HFFc6 (cell line): Measurements from ENCODE around the gene MRPL57. TPM values are rescaled to one million over a fixed set of nuclear protein-coding genes. Genes with fewer than 3 reads are reported as not detected.
"Not testable (repeated sequence)": the region's sequence is repeated elsewhere in the genome, so short reads cannot be mapped to it uniquely, and the experiment has no call there.

ENCODE experiments used
- DNase-seq: peaks from one replicate; pipeline ENCODE4 v3.0.0-alpha.2; 2018
- H3K27ac Mint-ChIP-seq: 2 replicates; pipeline ENCODE4 v1.8.0; 2020; ENCODE audit warnings: mild to moderate bottlenecking, mixed read lengths
- H3K27me3 Mint-ChIP-seq: 2 replicates; pipeline ENCODE4 v1.8.0; 2021; ENCODE audit warnings: mild to moderate bottlenecking, moderate library complexity, mixed read lengths; ENCODE audit not compliant: insufficient read depth
- H3K36me3 Mint-ChIP-seq: 2 replicates; pipeline ENCODE4 v1.8.0; 2021; ENCODE audit warnings: low read depth, mixed read lengths
- H3K4me1 Mint-ChIP-seq: 2 replicates; pipeline ENCODE4 v1.8.0; 2020; ENCODE audit warnings: low read depth, mixed read lengths
- H3K4me3 Mint-ChIP-seq: 2 replicates; pipeline ENCODE4 v1.8.0; 2020; ENCODE audit warnings: mild to moderate bottlenecking, moderate library complexity, mixed read lengths
- H3K9me3 Mint-ChIP-seq: 2 replicates; pipeline ENCODE4 v1.8.0; 2020; ENCODE audit warnings: mild to moderate bottlenecking, mixed read lengths
- total RNA-seq, 6 experiments: library from RNA; stranded (reverse); fragmentation: NEBNext Ultra II Directional; extraction: Animal tissue kit (Norgen Biotek cat#: 25700); gene quantifications; 2 replicates in 1 of 6; 3 replicates in 5 of 6; pipeline ENCODE4 v1.2.3, GENCODE V29; 2021
- TF ChIP-seq, protein P1 (sequence below): fragments of 200-600 bp; sonication (generic); IDR thresholded peaks from 2 replicates; pipeline ENCODE4 v1.5.0; 2021; ENCODE audit warnings: antibody characterized with exemption, mild to moderate bottlenecking

Gene MRPL57
- total RNA-seq, 6 experiments from 2014 or later: 16.0 to 19.6 (median 18.1) TPM

DNA sequence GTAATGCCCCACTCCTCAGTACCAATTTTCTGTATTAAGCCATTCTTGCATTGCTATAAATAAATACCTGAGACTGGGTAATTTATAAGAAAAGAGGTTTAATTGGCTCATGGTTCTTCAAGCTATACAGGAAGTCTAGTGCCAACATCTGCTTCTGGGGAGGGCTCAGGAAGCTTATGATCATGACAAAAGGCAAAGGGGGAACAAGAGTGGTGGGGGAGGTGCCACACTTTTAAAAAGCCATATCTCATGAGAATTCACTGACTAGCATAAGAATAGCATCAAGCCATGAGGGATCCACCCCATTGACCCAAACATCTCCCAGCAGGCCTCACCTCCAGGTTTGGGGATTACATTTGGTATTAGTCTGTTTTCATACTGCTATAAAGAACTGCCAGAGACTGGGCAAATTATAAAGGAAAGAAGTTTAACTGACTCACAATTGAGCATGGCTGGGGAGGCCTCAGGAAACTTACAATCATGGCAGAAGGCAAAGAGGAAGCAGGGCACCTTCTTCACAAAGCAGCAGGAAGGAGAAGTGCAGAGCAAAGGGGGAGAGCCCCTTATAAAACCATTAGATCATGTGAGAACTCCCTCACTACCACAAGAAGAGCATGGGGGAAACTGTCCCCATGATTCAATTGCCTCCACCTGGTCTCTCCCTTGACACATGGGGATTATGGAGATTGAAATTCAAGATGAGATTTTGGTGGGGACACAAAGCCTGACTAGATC is 25.2 kb downstream of the MRPL57 start:
- not testable (repeated sequence) for H3K36me3 Mint-ChIP-seq, H3K27me3 Mint-ChIP-seq, H3K27ac Mint-ChIP-seq, H3K4me3 Mint-ChIP-seq, DNase-seq
- Mint-ChIP-seq H3K4me1 (peaks cover 16% of the 10 kb centered on the region), H3K9me3 (peaks cover 25% of the 10 kb centered on the region)

DNA sequence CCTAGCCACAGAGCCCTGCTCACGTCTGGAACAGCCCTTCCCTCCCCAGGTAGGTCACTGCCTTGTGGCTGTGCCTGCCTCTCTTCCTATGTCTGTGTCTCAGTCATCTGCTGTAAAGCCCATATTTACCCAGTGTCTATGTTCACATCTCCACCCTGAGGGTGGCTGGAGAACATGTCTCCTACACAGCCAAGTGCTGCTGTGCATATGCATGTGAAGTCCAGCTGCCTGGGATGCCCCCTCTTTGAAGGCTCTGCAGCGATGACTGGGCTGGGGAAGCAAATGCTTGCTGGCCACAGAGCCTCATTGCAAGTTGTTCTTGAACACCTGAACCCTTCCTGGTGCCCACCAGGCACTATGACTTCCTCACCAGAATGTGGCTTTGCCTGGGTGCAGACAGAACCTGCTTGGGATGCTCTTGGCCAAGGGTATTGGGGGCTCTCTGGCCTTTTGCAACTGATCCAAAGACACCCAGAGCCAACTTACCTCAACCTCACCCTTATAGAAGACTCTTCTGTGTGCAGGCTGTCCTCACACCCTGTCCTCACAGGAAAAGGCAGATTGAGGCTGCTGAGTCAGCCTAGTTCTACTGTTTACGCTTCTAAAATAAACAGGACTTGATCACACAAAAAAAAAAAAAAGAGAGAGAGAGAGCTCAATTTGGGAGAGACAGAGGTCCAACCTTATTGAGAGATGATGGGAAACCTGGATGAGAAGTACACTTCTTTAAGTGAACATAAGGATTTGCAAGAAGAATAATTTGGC is 26.5 kb downstream of the MRPL57 start:
- no peak overlapping the region for H3K4me3 Mint-ChIP-seq
- H3K4me1 Mint-ChIP-seq: peaks cover 16% of the 10 kb centered on the region
- no peak for DNase-seq
- H3K36me3 Mint-ChIP-seq: no peaks in the 10 kb centered on the region
- H3K27me3 Mint-ChIP-seq: peaks cover 1% of the 10 kb centered on the region
- H3K9me3 Mint-ChIP-seq: peaks cover 25% of the 10 kb centered on the region
- no peak overlapping the region for H3K27ac Mint-ChIP-seq
- TF ChIP-seq, protein P1, sequence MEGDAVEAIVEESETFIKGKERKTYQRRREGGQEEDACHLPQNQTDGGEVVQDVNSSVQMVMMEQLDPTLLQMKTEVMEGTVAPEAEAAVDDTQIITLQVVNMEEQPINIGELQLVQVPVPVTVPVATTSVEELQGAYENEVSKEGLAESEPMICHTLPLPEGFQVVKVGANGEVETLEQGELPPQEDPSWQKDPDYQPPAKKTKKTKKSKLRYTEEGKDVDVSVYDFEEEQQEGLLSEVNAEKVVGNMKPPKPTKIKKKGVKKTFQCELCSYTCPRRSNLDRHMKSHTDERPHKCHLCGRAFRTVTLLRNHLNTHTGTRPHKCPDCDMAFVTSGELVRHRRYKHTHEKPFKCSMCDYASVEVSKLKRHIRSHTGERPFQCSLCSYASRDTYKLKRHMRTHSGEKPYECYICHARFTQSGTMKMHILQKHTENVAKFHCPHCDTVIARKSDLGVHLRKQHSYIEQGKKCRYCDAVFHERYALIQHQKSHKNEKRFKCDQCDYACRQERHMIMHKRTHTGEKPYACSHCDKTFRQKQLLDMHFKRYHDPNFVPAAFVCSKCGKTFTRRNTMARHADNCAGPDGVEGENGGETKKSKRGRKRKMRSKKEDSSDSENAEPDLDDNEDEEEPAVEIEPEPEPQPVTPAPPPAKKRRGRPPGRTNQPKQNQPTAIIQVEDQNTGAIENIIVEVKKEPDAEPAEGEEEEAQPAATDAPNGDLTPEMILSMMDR: no peak

DNA sequence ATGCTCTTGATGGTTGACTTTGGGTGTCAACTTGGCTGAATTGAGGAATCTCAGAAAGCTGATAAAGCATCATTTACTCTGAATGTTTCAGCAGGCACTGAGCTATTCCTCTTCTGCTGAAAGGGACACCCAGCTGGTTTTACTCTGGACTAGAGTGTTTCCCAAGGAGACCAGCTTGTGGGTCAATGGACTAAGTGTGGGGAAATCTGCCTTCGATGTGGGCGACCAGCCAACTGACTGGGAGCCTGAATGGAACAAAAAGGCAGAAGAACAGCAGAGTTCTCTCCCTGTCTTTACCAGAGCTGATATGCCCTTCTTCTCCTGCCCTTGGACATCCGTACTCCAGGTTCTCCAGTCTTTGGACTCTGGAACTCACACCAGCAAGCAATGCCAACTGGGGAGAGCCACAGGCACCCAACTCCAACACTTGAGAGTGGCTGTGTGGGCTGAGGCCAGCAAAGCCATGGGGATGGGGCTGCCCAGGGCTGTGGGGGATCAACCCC is 32.2 kb downstream of the MRPL57 start:
- H3K9me3 Mint-ChIP-seq: peaks cover 22% of the 10 kb centered on the region
- H3K27ac Mint-ChIP-seq: no peak overlapping the region
- H3K36me3 Mint-ChIP-seq: peaks cover 15% of the 10 kb centered on the region
- DNase-seq: no peak
- TF ChIP-seq, protein P1: no peak
- H3K4me1 Mint-ChIP-seq: peaks cover 6% of the 10 kb centered on the region; the same call in 1 of the 2 replicates
- H3K27me3 Mint-ChIP-seq: peaks cover 15% of the 10 kb centered on the region
- H3K4me3 Mint-ChIP-seq: no peak overlapping the region

DNA sequence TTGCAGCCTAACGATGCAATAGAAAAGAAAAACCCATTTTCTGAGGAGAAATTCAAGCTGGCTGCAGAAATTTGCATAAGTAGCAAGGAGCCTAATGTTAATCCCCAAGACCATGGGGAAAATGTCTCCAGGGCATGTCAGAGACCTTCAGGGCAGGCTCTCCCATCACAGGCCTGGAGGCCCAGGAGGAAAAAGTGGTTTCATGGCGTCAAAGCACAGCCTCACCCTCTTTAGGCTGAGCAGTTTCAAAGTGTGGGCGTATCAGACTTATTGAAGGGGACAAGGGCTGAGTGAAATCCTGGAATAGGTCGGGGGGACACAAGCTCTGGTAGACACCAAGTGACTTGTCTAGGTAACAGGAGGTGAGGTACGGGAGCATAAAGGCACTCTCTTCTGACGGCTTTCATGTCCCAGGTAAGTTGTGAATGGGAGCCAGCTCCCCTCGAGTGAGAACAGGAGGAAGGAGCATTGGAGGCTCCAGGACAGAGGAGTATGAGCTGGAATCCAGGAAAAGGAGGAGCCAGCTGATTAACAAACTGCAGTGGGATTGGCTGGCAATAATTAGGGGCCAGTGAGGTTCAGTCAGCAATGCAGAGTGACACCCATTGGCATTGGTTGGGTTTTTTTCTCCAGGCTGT is 35.8 kb downstream of the MRPL57 start:
- Mint-ChIP-seq H3K36me3 (peaks cover 15% of the 10 kb centered on the region), H3K9me3 (peaks cover 18% of the 10 kb centered on the region), H3K4me3 (no peak overlapping the region), H3K4me1 (no peaks in the 10 kb centered on the region), H3K27me3 (peaks cover 20% of the 10 kb centered on the region), H3K27ac (no peak overlapping the region)
- no peak for DNase-seq
- TF ChIP-seq, protein P1: no peak

DNA sequence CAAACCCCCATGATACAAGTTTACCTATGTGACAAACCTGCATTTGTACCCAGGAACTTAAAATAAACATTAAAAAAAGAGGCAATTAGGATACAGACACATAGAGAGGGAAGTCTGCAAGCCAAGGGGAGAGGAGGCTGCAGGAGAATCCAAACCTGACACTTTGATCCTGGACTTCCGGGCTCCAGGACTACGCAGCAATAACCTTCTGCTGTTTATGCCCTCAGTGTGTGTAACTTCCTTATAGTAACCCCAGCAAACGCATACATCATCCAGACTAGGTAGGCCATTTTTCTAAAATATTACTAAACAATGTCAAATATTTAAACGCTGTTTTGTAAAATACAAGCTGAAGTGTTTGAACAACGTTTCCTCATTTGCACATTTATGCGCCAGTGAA is 39.0 kb downstream of the MRPL57 start:
- peaks cover 24% of the 10 kb centered on the region for H3K27me3 Mint-ChIP-seq
- DNase-seq, H3K4me1 Mint-ChIP-seq, H3K4me3 Mint-ChIP-seq, H3K27ac Mint-ChIP-seq: not testable (repeated sequence)
- H3K9me3 Mint-ChIP-seq: peaks cover 18% of the 10 kb centered on the region
- peaks cover 15% of the 10 kb centered on the region for H3K36me3 Mint-ChIP-seq

DNA sequence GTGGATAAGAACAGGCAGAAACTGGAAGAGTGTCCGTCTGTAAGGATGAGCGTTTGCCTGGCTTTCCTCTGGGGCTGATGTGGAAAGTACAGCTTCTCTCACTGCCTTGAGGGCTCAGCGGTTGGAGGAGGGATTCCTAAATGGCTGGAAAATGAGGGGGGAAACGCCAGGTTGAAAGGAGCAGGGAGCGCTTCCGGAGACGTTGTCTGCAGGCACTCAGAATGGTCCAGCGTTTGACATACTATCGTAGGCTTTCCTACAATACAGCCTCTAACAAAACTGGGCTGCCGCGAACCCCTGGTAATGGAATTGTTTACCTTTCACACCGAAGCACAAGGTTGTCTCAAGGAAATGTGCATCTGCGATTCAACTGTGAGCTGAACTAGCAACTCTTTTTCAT is 39.9 kb downstream of the MRPL57 start:
- Mint-ChIP-seq H3K4me1 (no peaks in the 10 kb centered on the region), H3K27ac (no peak overlapping the region), H3K27me3 (peaks cover 24% of the 10 kb centered on the region), H3K4me3 (peak overlapping the region; percentile 23; the same call in 1 of the 2 replicates), H3K9me3 (peaks cover 23% of the 10 kb centered on the region), H3K36me3 (peaks cover 15% of the 10 kb centered on the region)
- TF ChIP-seq, protein P1: no peak
- no peak for DNase-seq
